Keratinocyte (primary cell): ENCODE results near the gene GYS1. TPM values are rescaled to one million over a fixed set of nuclear protein-coding genes. Genes with fewer than 3 reads are reported as not detected.
"Not testable (repeated sequence)": the region's sequence is repeated elsewhere in the genome, so short reads cannot be mapped to it uniquely, and the experiment has no call there.

Source experiments
- DNase-seq: peaks from one replicate; pipeline ENCODE4 v3.0.0-alpha.2; 2011; ENCODE audit warnings: low read depth, missing footprints, low spot score
- FAIRE-seq: peaks from 2 replicates; lab custom pipeline; 2011; peaks lifted over from hg19 to GRCh38; lab: Jason Lieb, UNC
- H2AFZ ChIP-seq: 2 replicates; pipeline ENCODE4 v1.6.0; 2012; ENCODE audit warnings: low read length, control low read depth, inconsistent platforms; ENCODE audit not compliant: control insufficient read depth
- H3K27ac ChIP-seq: 2 replicates; pipeline ENCODE4 v1.5.1; 2011; ENCODE audit warnings: low read length; ENCODE audit not compliant: control insufficient read depth, insufficient read depth
- H3K27me3 ChIP-seq: 3 replicates; pipeline ENCODE4 v1.6.0; 2011; ENCODE audit warnings: low read length; ENCODE audit not compliant: control insufficient read depth, insufficient read depth; ENCODE audit errors: extremely low read depth
- H3K36me3 ChIP-seq, 2 experiments: 2 replicates in 1 of 2; 3 replicates in 1 of 2; pipeline ENCODE4 v1.5.1; 2011; ENCODE audit warnings: low read length in 2 of 2, mild to moderate bottlenecking in 1 of 2; ENCODE audit not compliant: control insufficient read depth in 2 of 2, insufficient read depth in 2 of 2; ENCODE audit errors: extremely low read depth in 1 of 2
- H3K4me1 ChIP-seq: 3 replicates; pipeline ENCODE4 v1.5.1; 2011; ENCODE audit warnings: low read length; ENCODE audit not compliant: control insufficient read depth, insufficient read depth; ENCODE audit errors: extremely low read depth
- H3K4me2 ChIP-seq: 3 replicates; pipeline ENCODE4 v1.6.0; 2011; ENCODE audit warnings: low read depth, low read length; ENCODE audit not compliant: control insufficient read depth, insufficient read depth; ENCODE audit errors: extremely low read depth
- H3K4me3 ChIP-seq, 3 experiments: fragments of 200-600 bp in 1 of 3; sonication (generic) in 1 of 3; 2 replicates in 2 of 3; 3 replicates in 1 of 3; pipeline ENCODE4 v1.5.1; 2011 to 2016; ENCODE audit warnings: low read length in 3 of 3, mild to moderate bottlenecking in 3 of 3, control low read depth in 2 of 3, inconsistent platforms in 1 of 3, low read depth in 1 of 3, mixed read lengths in 1 of 3, mixed run types in 1 of 3, moderate library complexity in 1 of 3; ENCODE audit not compliant: control insufficient read depth in 2 of 3, insufficient read depth in 2 of 3; ENCODE audit errors: extremely low read depth in 1 of 3
- H3K79me2 ChIP-seq: 2 replicates; pipeline ENCODE4 v1.6.0; 2012; ENCODE audit warnings: low read length; ENCODE audit not compliant: control insufficient read depth, insufficient read depth
- H3K9ac ChIP-seq: 3 replicates; pipeline ENCODE4 v1.6.0; 2011; ENCODE audit warnings: low read length; ENCODE audit not compliant: control insufficient read depth, insufficient read depth; ENCODE audit errors: extremely low read depth
- H3K9me1 ChIP-seq: 3 replicates; pipeline ENCODE4 v1.6.0; 2011; ENCODE audit warnings: low read length; ENCODE audit not compliant: control insufficient read depth, insufficient read depth; ENCODE audit errors: extremely low read depth
- H3K9me3 ChIP-seq: 2 replicates; pipeline ENCODE4 v1.5.1; 2012; ENCODE audit warnings: low read depth, low read length; ENCODE audit not compliant: control insufficient read depth
- H4K20me1 ChIP-seq: 3 replicates; pipeline ENCODE4 v1.6.0; 2011; ENCODE audit warnings: low read length; ENCODE audit not compliant: control insufficient read depth, insufficient read depth; ENCODE audit errors: extremely low read depth
- EZH2 ChIP-seq: IDR thresholded peaks from one replicate; pipeline ENCODE4 v1.6.1; 2012; ENCODE audit warnings: inconsistent platforms, mild to moderate bottlenecking, low read length, moderate library complexity
- dilution Hi-C: fragments of 300-500 bp; cut with MboI; formaldehyde crosslinking; loops from one replicate; pipeline ENCODE4 v1.7.0; 2020; ENCODE audit warnings: low sequenced_read_pairs; ENCODE audit not compliant: extremely low pct_ligation_motif_present
- polyA plus RNA-seq, 5 experiments: library from polyadenylated mRNA; depleted of rRNA in 3 of 5; stranded (reverse) in 3 of 5; stranded (forward) in 1 of 5; unstranded in 1 of 5; fragments of >200 nt; gene quantifications; 1 replicate in 1 of 5; 2 replicates in 3 of 5; 3 replicates in 1 of 5; pipeline versions ENCODE4 v1.2.1 to v1.2.3, GENCODE V29; 2011 to 2012; ENCODE audit warnings: missing spikeins in 2 of 5, low read depth in 1 of 5, low replicate concordance in 1 of 5
- TF ChIP-seq, protein P1 (sequence below), 3 experiments: IDR thresholded peaks in 1 of 3; conservative IDR thresholded peaks in 1 of 3; optimal IDR thresholded peaks in 1 of 3; 2 replicates in 2 of 3; 3 replicates in 1 of 3; pipeline versions ENCODE3 to v1.5.1; 2011; ENCODE audit warnings: low read length in 3 of 3, mild to moderate bottlenecking in 3 of 3, moderate library complexity in 2 of 3, control low read depth in 1 of 3, inconsistent platforms in 1 of 3; ENCODE audit not compliant: insufficient read depth in 2 of 3; ENCODE audit errors: extremely low read depth in 1 of 3

The GYS1 gene
- polyA plus RNA-seq, 1 donor (not counting 4 experiments of a cell fraction or from before 2014, with no cell fraction given) = 46.5 TPM

- no peak overlapping the region for H3K4me3 ChIP-seq
- H4K20me1 ChIP-seq = no peaks in the 10 kb centered on the region
- H3K4me1 ChIP-seq = peaks cover 5% of the 10 kb centered on the region
- H3K27ac ChIP-seq = no peak overlapping the region
- no peaks in the 10 kb centered on the region for H3K9me1 ChIP-seq
- DNase-seq (no peak), FAIRE-seq (no peak)
- dilution Hi-C loops = no loop called here
- H3K79me2 ChIP-seq = no peaks in the 10 kb centered on the region
- H3K4me2 ChIP-seq = no peak overlapping the region
- no peaks in the 10 kb centered on the region for H3K36me3 ChIP-seq
- no peak overlapping the region for H2AFZ ChIP-seq
- H3K9ac ChIP-seq = no peak overlapping the region
- no peaks in the 10 kb centered on the region for H3K27me3 ChIP-seq
- TF ChIP-seq, protein P1, sequence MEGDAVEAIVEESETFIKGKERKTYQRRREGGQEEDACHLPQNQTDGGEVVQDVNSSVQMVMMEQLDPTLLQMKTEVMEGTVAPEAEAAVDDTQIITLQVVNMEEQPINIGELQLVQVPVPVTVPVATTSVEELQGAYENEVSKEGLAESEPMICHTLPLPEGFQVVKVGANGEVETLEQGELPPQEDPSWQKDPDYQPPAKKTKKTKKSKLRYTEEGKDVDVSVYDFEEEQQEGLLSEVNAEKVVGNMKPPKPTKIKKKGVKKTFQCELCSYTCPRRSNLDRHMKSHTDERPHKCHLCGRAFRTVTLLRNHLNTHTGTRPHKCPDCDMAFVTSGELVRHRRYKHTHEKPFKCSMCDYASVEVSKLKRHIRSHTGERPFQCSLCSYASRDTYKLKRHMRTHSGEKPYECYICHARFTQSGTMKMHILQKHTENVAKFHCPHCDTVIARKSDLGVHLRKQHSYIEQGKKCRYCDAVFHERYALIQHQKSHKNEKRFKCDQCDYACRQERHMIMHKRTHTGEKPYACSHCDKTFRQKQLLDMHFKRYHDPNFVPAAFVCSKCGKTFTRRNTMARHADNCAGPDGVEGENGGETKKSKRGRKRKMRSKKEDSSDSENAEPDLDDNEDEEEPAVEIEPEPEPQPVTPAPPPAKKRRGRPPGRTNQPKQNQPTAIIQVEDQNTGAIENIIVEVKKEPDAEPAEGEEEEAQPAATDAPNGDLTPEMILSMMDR (optimal IDR thresholded peaks at IDR 0.05 in 1 of 3, IDR thresholded peaks at IDR 0.05 in 1 of 3, conservative IDR thresholded peaks at IDR 0.05 in 1 of 3; ENCODE audit: extremely low read depth in 1 of 3, insufficient read depth in 2 of 3, low read length in 3 of 3) = no peak
- no peak for TF ChIP-seq EZH2
- no peaks in the 10 kb centered on the region for H3K9me3 ChIP-seq
These were observed 49.1 kb upstream of the GYS1 start for GRCh38 chr19:49042177-49042576.

GRCh38 chr19:49039736-49040135 is 46.6 kb upstream of the GYS1 start:
- dilution Hi-C loops, H3K9ac ChIP-seq, H3K4me1 ChIP-seq, H3K27ac ChIP-seq, H2AFZ ChIP-seq, H3K4me3 ChIP-seq, H3K4me2 ChIP-seq, H3K27me3 ChIP-seq, H3K9me1 ChIP-seq, H3K9me3 ChIP-seq, H4K20me1 ChIP-seq, H3K36me3 ChIP-seq, FAIRE-seq, H3K79me2 ChIP-seq, DNase-seq: not testable (repeated sequence)

- H3K27ac ChIP-seq, DNase-seq, H3K27me3 ChIP-seq, H3K9ac ChIP-seq, H3K4me1 ChIP-seq, H3K4me3 ChIP-seq, FAIRE-seq, H3K4me2 ChIP-seq, H3K79me2 ChIP-seq, H3K9me3 ChIP-seq, H2AFZ ChIP-seq, H3K9me1 ChIP-seq, H3K36me3 ChIP-seq, dilution Hi-C loops, H4K20me1 ChIP-seq: not testable (repeated sequence)
These were observed 45.6 kb upstream of the GYS1 start for GRCh38 chr19:49038557-49039276.

GRCh38 chr19:49038111-49038510 is 45.0 kb upstream of the GYS1 start:
- H3K4me3 ChIP-seq, H3K9me1 ChIP-seq, H3K4me1 ChIP-seq, FAIRE-seq, H3K9ac ChIP-seq, H3K9me3 ChIP-seq, H3K27me3 ChIP-seq, dilution Hi-C loops, DNase-seq, H2AFZ ChIP-seq, H3K4me2 ChIP-seq, H3K27ac ChIP-seq, H3K79me2 ChIP-seq, H4K20me1 ChIP-seq, H3K36me3 ChIP-seq: not testable (repeated sequence)
